Measurements from ENCODE around the gene UTP20. TPM values are rescaled to one million over a fixed set of nuclear protein-coding genes. Genes with fewer than 3 reads are reported as not detected.

UTP20 gene
- total and polyA plus RNA-seq, 2 of the 4 experiments (the other 2 are of a cell fraction), result 6.8 to 22.0 TPM

DNA sequence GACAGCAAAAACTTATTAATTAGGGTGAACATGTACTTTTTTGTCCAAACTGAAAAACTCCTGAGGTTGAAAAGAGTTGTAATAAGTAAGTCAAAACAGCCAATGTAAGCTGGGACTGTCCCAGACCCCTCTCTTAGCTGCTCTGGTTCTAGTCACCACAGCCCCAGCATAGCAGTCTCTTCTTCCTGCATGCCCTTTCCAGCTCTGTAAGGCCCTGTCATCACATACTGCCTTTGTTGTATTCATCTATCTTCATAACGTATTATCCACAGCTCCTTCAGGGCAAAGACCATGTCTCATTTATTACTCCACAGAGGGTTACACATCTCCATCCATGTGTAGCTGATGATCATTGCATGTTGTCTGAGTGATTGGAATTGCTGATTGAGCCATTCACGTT is 56.5 kb downstream of the UTP20 start:
- Histone ChIP-seq H3K9me1 (ENCODE audit: insufficient read depth, low read length) (peaks cover 3% of the 10 kb centered on the region; the same call in 1 of the 2 replicates), H3K4me1 (ENCODE audit: control insufficient read depth, insufficient read depth, low read length) (no peaks in the 10 kb centered on the region), H2BK15ac (ENCODE audit: low read depth, low read length) (no peak overlapping the region), H3K56ac (ENCODE audit: extremely low read depth, insufficient read depth, low read length) (peak overlapping the region; percentile 16; the same call in 1 of the 2 replicates), H3K79me1 (ENCODE audit: low read depth in 1 of 2, low read length in 2 of 2) (no peaks in the 10 kb centered on the region), H3K18ac (ENCODE audit: low read depth, low read length) (no peak overlapping the region), H3K4ac (ENCODE audit: low read depth, low read length) (no peak overlapping the region), H2AK9ac (replicated peaks; ENCODE audit: low read depth, low read length, poor library complexity) (no peak overlapping the region), H4K5ac (ENCODE audit: low read depth, low read length) (no peak overlapping the region), H4K8ac (ENCODE audit: low read depth in 2 of 2, low read length in 2 of 2) (no peak overlapping the region), H3K36me3 (ENCODE audit: control insufficient read depth, insufficient read depth, low read length) (peaks cover 11% of the 10 kb centered on the region), H3K27me3 (ENCODE audit: control insufficient read depth, insufficient read depth, low read length) (no peaks in the 10 kb centered on the region), H2BK120ac (ENCODE audit: low read depth, low read length) (no peak overlapping the region), H2AK5ac (ENCODE audit: low read depth, low read length) (no peak overlapping the region), H3K4me3 (ENCODE audit: insufficient read depth, low read depth, low read length) (no peak overlapping the region), H4K91ac (ENCODE audit: insufficient read depth, low read depth, low read length) (no peak overlapping the region), H3K9me3 (ENCODE audit: control insufficient read depth, insufficient read depth, low read length) (no peaks in the 10 kb centered on the region), H3K14ac (replicated peaks; ENCODE audit: low read depth, low read length) (no peak overlapping the region), H3K9ac (ENCODE audit: low read depth, low read length) (no peak overlapping the region), H2BK5ac (ENCODE audit: low read depth, low read length, poor library complexity, severe bottlenecking) (no peak overlapping the region), H2BK20ac (ENCODE audit: low read depth, low read length) (no peak overlapping the region), H3K4me2 (ENCODE audit: low read depth, low read length) (no peak overlapping the region), H3K27ac (ENCODE audit: insufficient read depth, low read length) (no peak overlapping the region), H4K20me1 (ENCODE audit: insufficient read depth, low read length) (no peaks in the 10 kb centered on the region), H3K23ac (ENCODE audit: low read depth, low read length) (no peak overlapping the region), H2AFZ (replicated peaks; ENCODE audit: low read length, poor library complexity) (no peak overlapping the region)
- ChIA-PET CTCF (no interaction called here), POLR2A (ENCODE audit: unreplicated experiment) (no interaction called here)
- DNase-seq, result no peak
- WGBS, 2 experiments (ENCODE audit: extremely low coverage in 2 of 2, insufficient read length in 1 of 2), result 80% methylated on average over 1 of the region's 2 CpGs; no CpG with 5 or more reads in 1 of the 2 experiments
- no TSS peak for BruUV-seq (replicated peaks)
- intact Hi-C loops (cut with micrococcal nuclease) (no loop called here), in situ Hi-C loops (cut with MboI; ENCODE audit: low sequenced_read_pairs) (no loop called here), dilution Hi-C loops (cut with HindIII; ENCODE audit: low sequenced_read_pairs, unreplicated experiment) (no loop called here)
- ATAC-seq (ENCODE audit: low read depth), result no peak
- TF ChIP-seq FOS (IDR thresholded peaks at IDR 0.05; ENCODE audit: low read depth, low read length), result no peak
- TF ChIP-seq CHD1 (IDR thresholded peaks at IDR 0.05; ENCODE audit: low read depth, low read length), result no peak
- TF ChIP-seq CEBPB (IDR thresholded peaks at IDR 0.05; ENCODE audit: low read depth, low read length), result no peak
- TF ChIP-seq, protein P1, sequence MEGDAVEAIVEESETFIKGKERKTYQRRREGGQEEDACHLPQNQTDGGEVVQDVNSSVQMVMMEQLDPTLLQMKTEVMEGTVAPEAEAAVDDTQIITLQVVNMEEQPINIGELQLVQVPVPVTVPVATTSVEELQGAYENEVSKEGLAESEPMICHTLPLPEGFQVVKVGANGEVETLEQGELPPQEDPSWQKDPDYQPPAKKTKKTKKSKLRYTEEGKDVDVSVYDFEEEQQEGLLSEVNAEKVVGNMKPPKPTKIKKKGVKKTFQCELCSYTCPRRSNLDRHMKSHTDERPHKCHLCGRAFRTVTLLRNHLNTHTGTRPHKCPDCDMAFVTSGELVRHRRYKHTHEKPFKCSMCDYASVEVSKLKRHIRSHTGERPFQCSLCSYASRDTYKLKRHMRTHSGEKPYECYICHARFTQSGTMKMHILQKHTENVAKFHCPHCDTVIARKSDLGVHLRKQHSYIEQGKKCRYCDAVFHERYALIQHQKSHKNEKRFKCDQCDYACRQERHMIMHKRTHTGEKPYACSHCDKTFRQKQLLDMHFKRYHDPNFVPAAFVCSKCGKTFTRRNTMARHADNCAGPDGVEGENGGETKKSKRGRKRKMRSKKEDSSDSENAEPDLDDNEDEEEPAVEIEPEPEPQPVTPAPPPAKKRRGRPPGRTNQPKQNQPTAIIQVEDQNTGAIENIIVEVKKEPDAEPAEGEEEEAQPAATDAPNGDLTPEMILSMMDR (conservative IDR thresholded peaks at IDR 0.05; ENCODE audit: low read depth, low read length), result no peak
- no peak for TF ChIP-seq RAD21 (IDR thresholded peaks at IDR 0.05; ENCODE audit: low read length)
- TF ChIP-seq, protein P2, sequence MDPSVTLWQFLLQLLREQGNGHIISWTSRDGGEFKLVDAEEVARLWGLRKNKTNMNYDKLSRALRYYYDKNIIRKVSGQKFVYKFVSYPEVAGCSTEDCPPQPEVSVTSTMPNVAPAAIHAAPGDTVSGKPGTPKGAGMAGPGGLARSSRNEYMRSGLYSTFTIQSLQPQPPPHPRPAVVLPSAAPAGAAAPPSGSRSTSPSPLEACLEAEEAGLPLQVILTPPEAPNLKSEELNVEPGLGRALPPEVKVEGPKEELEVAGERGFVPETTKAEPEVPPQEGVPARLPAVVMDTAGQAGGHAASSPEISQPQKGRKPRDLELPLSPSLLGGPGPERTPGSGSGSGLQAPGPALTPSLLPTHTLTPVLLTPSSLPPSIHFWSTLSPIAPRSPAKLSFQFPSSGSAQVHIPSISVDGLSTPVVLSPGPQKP (IDR thresholded peaks at IDR 0.05; ENCODE audit: borderline replicate concordance, low read depth, low read length), result no peak
- no peak for TF ChIP-seq RFX5 (IDR thresholded peaks at IDR 0.05; ENCODE audit: low read depth, low read length)

All from IMR-90 (cell line).